Neural cell (in vitro differentiated cells): ENCODE measurements around the gene TGM1. TPM values are rescaled to one million over a fixed set of nuclear protein-coding genes. Genes with fewer than 3 reads are reported as not detected.

Experiments
- H2AFZ ChIP-seq: fragments of 200-600, 300-800 bp; sonication (generic), shearing (Covaris generic); 2 replicates; pipeline ENCODE4 v1.6.0; 2014; ENCODE audit warnings: low read depth, mild to moderate bottlenecking, antibody characterized with exemption, low read length, moderate library complexity
- H3F3A ChIP-seq: fragments of 200-600 bp; shearing (Covaris generic); 2 replicates; pipeline ENCODE4 v1.6.1; 2016; ENCODE audit warnings: mild to moderate bottlenecking, moderate library complexity, mixed read lengths, antibody characterized with exemption, low read length; ENCODE audit not compliant: insufficient read depth, poor library complexity, severe bottlenecking
- H3K27ac ChIP-seq: fragments of 200-600, 300-800 bp; sonication (generic), shearing (Covaris generic); 2 replicates; pipeline ENCODE4 v1.5.1; 2014; ENCODE audit warnings: mild to moderate bottlenecking, low read length, moderate library complexity
- H3K27me3 ChIP-seq: fragments of 300-800, 200-600 bp; sonication (generic), shearing (Covaris generic); 2 replicates; pipeline ENCODE4 v1.6.0; 2014; ENCODE audit warnings: mild to moderate bottlenecking, low read depth, low read length, moderate library complexity; ENCODE audit not compliant: insufficient read depth
- H3K36me3 ChIP-seq: fragments of 300-800, 200-600 bp; sonication (generic), shearing (Covaris generic); 2 replicates; pipeline ENCODE4 v1.5.1; 2014; ENCODE audit warnings: mild to moderate bottlenecking, antibody characterized with exemption, low read length, moderate library complexity; ENCODE audit not compliant: insufficient read depth
- H3K4me2 ChIP-seq: fragments of 300-800, 200-600 bp; sonication (generic), shearing (Covaris generic); 2 replicates; pipeline ENCODE4 v1.6.0; 2014; ENCODE audit warnings: mild to moderate bottlenecking, low read length
- H3K4me3 ChIP-seq: fragments of 300-800, 200-600 bp; sonication (generic), shearing (Covaris generic); 2 replicates; pipeline ENCODE4 v1.5.1; 2014; ENCODE audit warnings: mild to moderate bottlenecking, low read length, moderate library complexity
- H3K79me2 ChIP-seq: fragments of 200-600 bp; shearing (Covaris generic); replicated peaks from 2 replicates; pipeline ENCODE4 v1.6.0; 2014; ENCODE audit warnings: mild to moderate bottlenecking, low read length, moderate library complexity; ENCODE audit not compliant: insufficient read depth
- H3K9ac ChIP-seq: fragments of 300-800, 200-600 bp; sonication (generic), shearing (Covaris generic); 2 replicates; pipeline ENCODE4 v1.6.1; 2016; ENCODE audit warnings: mild to moderate bottlenecking, low read length, mixed read lengths
- H3K9me2 ChIP-seq: fragments of 200-600 bp; shearing (Covaris generic); 2 replicates; pipeline ENCODE4 v1.6.1; 2016; ENCODE audit warnings: mild to moderate bottlenecking, low read length, mixed read lengths; ENCODE audit not compliant: insufficient read depth
- H3K9me3 ChIP-seq: fragments of 200-600, 300-800 bp; sonication (generic), shearing (Covaris generic); 2 replicates; pipeline ENCODE4 v1.6.1; 2016; ENCODE audit warnings: mild to moderate bottlenecking, mixed run types, low read length, moderate library complexity, mixed read lengths
- H4K20me1 ChIP-seq: fragments of 200-600 bp; shearing (Covaris generic); 2 replicates; pipeline ENCODE4 v1.6.1; 2016; ENCODE audit warnings: mild to moderate bottlenecking, mixed run types; ENCODE audit not compliant: insufficient read depth
- EP300 ChIP-seq: fragments of 450-650 bp; conservative IDR thresholded peaks from 2 replicates; pipeline ENCODE4 v1.6.1; 2014; ENCODE audit warnings: antibody characterized with exemption, mild to moderate bottlenecking, moderate library complexity; ENCODE audit not compliant: poor library complexity, severe bottlenecking
- EZH2 ChIP-seq: fragments of 200-600, 300-800 bp; shearing (Covaris generic), sonication (generic); IDR thresholded peaks from 2 replicates; pipeline ENCODE4 v1.6.1; 2014; ENCODE audit warnings: antibody characterized with exemption, low read length, borderline replicate concordance, mild to moderate bottlenecking; ENCODE audit not compliant: insufficient read depth, poor library complexity, severe bottlenecking
- MXI1 ChIP-seq: fragments of 450-650 bp; conservative IDR thresholded peaks from 2 replicates; pipeline ENCODE4 v1.6.1; 2014; ENCODE audit warnings: antibody characterized with exemption, mild to moderate bottlenecking; ENCODE audit not compliant: poor library complexity, severe bottlenecking
- POLR2AphosphoS5 ChIP-seq: IDR thresholded peaks from 2 replicates; pipeline ENCODE4 v1.6.1; 2012
- RAD21 ChIP-seq: fragments of 450-650 bp; conservative IDR thresholded peaks from 2 replicates; pipeline ENCODE4 v1.6.1; 2014; ENCODE audit warnings: antibody characterized with exemption, mild to moderate bottlenecking, moderate library complexity
- REST ChIP-seq: IDR thresholded peaks from 2 replicates; pipeline ENCODE4 v1.6.1; 2012; ENCODE audit warnings: borderline replicate concordance
- SMC3 ChIP-seq: fragments of 450-650 bp; conservative IDR thresholded peaks from 2 replicates; pipeline ENCODE4 v1.6.1; 2014; ENCODE audit warnings: antibody characterized with exemption, mild to moderate bottlenecking, moderate library complexity; ENCODE audit not compliant: poor library complexity
- TAF1 ChIP-seq: IDR thresholded peaks from 2 replicates; pipeline ENCODE4 v1.6.1; 2012; ENCODE audit warnings: low read depth
- polyA plus RNA-seq: library from polyadenylated mRNA; depleted of rRNA; stranded (reverse); fragments of >200 nt; gene quantifications from 2 replicates; pipeline ENCODE4 v1.2.3, GENCODE V29; 2014
- TF ChIP-seq, protein P1 (sequence below): fragments of 450-650 bp; IDR thresholded peaks from 2 replicates; pipeline ENCODE4 v1.5.1; 2014; ENCODE audit warnings: antibody characterized with exemption, mild to moderate bottlenecking, moderate library complexity; ENCODE audit not compliant: poor library complexity, severe bottlenecking

The TGM1 gene
- polyA plus RNA-seq, 1 donor from 2014 or later: 3.6 TPM

DNA sequence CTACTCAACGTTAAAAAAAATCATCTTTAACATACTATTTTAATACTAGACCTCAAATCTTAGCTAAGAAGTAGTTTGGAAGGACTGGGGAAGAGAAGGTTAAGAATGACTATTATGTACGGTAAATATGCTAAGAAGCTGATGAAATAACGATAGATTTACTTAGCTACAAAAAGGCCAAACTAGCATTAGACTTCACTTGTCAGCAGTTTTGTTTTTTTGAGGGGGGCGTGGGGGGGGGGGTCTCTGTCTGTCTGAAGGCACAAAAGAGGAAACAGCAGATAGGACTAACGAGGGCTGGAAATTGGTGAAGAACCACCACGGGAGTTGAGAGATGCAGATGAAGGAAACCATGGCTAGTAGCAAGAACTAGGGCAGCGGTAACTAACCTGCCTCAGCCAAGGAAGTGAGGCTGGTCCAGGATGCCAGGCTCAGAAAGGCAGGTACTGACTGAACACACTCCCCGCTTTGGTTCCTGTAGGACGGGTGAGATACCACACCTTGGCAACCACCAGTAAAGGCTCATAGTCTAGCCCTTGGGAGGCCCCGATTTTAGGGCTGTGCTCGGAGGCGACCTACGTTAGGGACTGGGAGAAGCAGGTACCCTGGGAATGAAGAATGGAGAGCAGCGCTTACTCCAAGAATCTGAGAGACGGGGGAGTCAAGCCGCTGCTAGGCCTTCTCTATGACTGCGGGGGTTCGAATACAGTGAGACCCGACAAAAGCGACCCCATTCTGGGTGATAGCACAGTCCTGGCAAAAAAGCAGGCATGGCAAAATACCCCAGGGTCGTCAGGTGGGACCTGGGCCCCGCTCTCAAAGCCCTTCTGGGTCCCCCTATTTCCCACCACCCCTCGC is 31.5 kb downstream of the TGM1 start:
- Histone ChIP-seq H3K36me3 (no peaks in the 10 kb centered on the region), H3K9ac (peak overlapping the region; percentile 84), H3K79me2 (peaks cover 38% of the 10 kb centered on the region), H3F3A (no peaks in the 10 kb centered on the region), H3K27me3 (no peaks in the 10 kb centered on the region), H3K9me2 (no peaks in the 10 kb centered on the region), H3K4me3 (peak overlapping the region; percentile 78), H4K20me1 (no peaks in the 10 kb centered on the region), H3K9me3 (no peaks in the 10 kb centered on the region), H3K27ac (peak overlapping the region; percentile 85), H3K4me2 (peak overlapping the region; percentile 96), H2AFZ (peak overlapping the region; percentile 52)
- TF ChIP-seq RAD21 (no peak), SMC3 (no peak), POLR2AphosphoS5 (no peak), EZH2 (no peak), TAF1 (no peak), EP300 (no peak), MXI1 (no peak), REST (no peak)
- TF ChIP-seq, protein P1, sequence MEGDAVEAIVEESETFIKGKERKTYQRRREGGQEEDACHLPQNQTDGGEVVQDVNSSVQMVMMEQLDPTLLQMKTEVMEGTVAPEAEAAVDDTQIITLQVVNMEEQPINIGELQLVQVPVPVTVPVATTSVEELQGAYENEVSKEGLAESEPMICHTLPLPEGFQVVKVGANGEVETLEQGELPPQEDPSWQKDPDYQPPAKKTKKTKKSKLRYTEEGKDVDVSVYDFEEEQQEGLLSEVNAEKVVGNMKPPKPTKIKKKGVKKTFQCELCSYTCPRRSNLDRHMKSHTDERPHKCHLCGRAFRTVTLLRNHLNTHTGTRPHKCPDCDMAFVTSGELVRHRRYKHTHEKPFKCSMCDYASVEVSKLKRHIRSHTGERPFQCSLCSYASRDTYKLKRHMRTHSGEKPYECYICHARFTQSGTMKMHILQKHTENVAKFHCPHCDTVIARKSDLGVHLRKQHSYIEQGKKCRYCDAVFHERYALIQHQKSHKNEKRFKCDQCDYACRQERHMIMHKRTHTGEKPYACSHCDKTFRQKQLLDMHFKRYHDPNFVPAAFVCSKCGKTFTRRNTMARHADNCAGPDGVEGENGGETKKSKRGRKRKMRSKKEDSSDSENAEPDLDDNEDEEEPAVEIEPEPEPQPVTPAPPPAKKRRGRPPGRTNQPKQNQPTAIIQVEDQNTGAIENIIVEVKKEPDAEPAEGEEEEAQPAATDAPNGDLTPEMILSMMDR: no peak

DNA sequence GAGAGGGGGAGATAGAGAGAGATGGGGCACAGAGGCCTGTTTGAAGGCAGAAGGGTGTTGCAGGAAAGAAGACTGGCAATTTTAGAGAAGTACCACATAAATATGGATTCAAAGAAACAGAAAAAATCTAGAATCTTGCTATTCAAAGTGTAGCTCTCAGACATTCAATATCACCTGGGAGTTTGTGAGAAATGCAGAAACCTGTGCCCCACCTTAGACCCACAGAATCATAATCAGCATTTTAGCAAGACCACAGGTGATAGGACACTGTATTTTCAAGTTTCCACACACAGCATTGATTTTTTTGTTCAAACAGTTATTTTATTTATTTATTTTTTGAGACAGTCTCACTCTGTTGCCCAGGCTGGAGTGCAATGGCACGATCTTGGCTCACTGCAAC is 34.1 kb downstream of the TGM1 start:
- H3K27me3 ChIP-seq: no peaks in the 10 kb centered on the region
- no peaks in the 10 kb centered on the region for H4K20me1 ChIP-seq
- H3K36me3 ChIP-seq: no peaks in the 10 kb centered on the region
- TF ChIP-seq, protein P1: no peak
- TF ChIP-seq TAF1 (no peak), EZH2 (no peak), POLR2AphosphoS5 (no peak), RAD21 (no peak), EP300 (no peak), MXI1 (no peak), SMC3 (no peak), REST (no peak)
- H3K9me3 ChIP-seq: no peaks in the 10 kb centered on the region
- H3K4me2 ChIP-seq: no peak overlapping the region
- peaks cover 37% of the 10 kb centered on the region for H3K79me2 ChIP-seq
- H3K9ac ChIP-seq: no peak overlapping the region
- no peak overlapping the region for H3K27ac ChIP-seq
- no peaks in the 10 kb centered on the region for H3K9me2 ChIP-seq
- H3K4me3 ChIP-seq: no peak overlapping the region
- no peaks in the 10 kb centered on the region for H3F3A ChIP-seq
- no peak overlapping the region for H2AFZ ChIP-seq
